ENCODE data around the gene TTLL3.
A peak's percentile ranks its signal among the peaks of the same experiment; 100 is the strongest.

TTLL3 gene

DNA sequence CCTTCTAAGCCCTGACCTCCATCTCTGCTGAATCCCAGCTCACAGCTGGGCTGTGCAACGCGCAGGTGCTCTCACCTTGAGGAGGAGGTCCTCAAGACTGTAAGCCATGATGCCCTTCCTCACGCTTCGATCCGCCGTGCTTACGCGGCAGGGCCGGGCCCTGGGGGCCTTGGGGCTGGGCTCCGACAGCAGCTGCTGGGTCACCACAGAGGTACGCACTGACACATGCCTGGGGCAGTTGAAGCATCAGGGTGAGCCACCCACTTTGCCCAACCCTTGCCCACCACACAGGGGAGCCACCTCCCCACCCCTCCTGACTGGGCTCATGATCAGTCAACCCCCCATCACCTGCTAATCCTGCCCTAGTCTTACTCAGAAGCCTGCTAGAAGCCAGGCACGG lies 66.9 kb downstream of the TTLL3 start:
- Histone ChIP-seq H3K36me3 (ENCODE audit: control insufficient read depth in 1 of 2, insufficient read depth in 2 of 2, low read length in 2 of 2) (no peaks in the 10 kb centered on the region), H3K9me3 (ENCODE audit: control insufficient read depth in 1 of 2, low read length in 2 of 2) (no peaks in the 10 kb centered on the region), H3K4me3 (ENCODE audit: low read depth in 1 of 2, low read length in 2 of 2) (no peak overlapping the region), H3K4me1 (ENCODE audit: control insufficient read depth in 1 of 2, insufficient read depth in 2 of 2, low read length in 2 of 2) (no peaks in the 10 kb centered on the region), H3K27ac (ENCODE audit: low read length) (no peak overlapping the region), H3K27me3 (ENCODE audit: low read depth, low read length) (no peaks in the 10 kb centered on the region)

- H3K27ac ChIP-seq (ENCODE audit: low read length) = no peak overlapping the region
- no peaks in the 10 kb centered on the region for H3K4me1 ChIP-seq (ENCODE audit: control insufficient read depth in 1 of 2, insufficient read depth in 2 of 2, low read length in 2 of 2)
- no peaks in the 10 kb centered on the region for H3K9me3 ChIP-seq (ENCODE audit: control insufficient read depth in 1 of 2, low read length in 2 of 2)
- H3K36me3 ChIP-seq (ENCODE audit: control insufficient read depth in 1 of 2, insufficient read depth in 2 of 2, low read length in 2 of 2) = no peaks in the 10 kb centered on the region
- H3K27me3 ChIP-seq (ENCODE audit: low read depth, low read length) = no peaks in the 10 kb centered on the region
- no peak overlapping the region for H3K4me3 ChIP-seq (ENCODE audit: low read depth in 1 of 2, low read length in 2 of 2)
Measured at GRCh38 chr3:9878700-9879099, 68.6 kb downstream of the TTLL3 start.

GRCh38 chr3:9879830-9880549 lies 69.9 kb downstream of the TTLL3 start, which contains the start of gene CIDEC:
Gene CIDEC (minus strand): TSS chr3:9880253. CDS start chr3:9878486, 1,767 bp downstream.
- no peaks in the 10 kb centered on the region for H3K27me3 ChIP-seq (ENCODE audit: low read depth, low read length)
- no peak within 1 kb of the TSS for H3K4me3 ChIP-seq (ENCODE audit: low read depth in 1 of 2, low read length in 2 of 2)
- no peaks in the 10 kb centered on the region for H3K4me1 ChIP-seq (ENCODE audit: control insufficient read depth in 1 of 2, insufficient read depth in 2 of 2, low read length in 2 of 2)
- no peaks in the 10 kb centered on the region for H3K9me3 ChIP-seq (ENCODE audit: control insufficient read depth in 1 of 2, low read length in 2 of 2)
- no peak within 1 kb of the TSS for H3K27ac ChIP-seq (ENCODE audit: low read length)
- no peaks in the 10 kb centered on the region for H3K36me3 ChIP-seq (ENCODE audit: control insufficient read depth in 1 of 2, insufficient read depth in 2 of 2, low read length in 2 of 2)

GRCh38 chr3:9881441-9881840 lies 71.4 kb downstream of the TTLL3 start:
- no peak overlapping the region for H3K4me3 ChIP-seq (ENCODE audit: low read depth in 1 of 2, low read length in 2 of 2)
- no peaks in the 10 kb centered on the region for H3K9me3 ChIP-seq (ENCODE audit: control insufficient read depth in 1 of 2, low read length in 2 of 2)
- no peak overlapping the region for H3K27ac ChIP-seq (ENCODE audit: low read length)
- H3K4me1 ChIP-seq (ENCODE audit: control insufficient read depth in 1 of 2, insufficient read depth in 2 of 2, low read length in 2 of 2) = no peaks in the 10 kb centered on the region
- H3K36me3 ChIP-seq (ENCODE audit: control insufficient read depth in 1 of 2, insufficient read depth in 2 of 2, low read length in 2 of 2) = no peaks in the 10 kb centered on the region
- H3K27me3 ChIP-seq (ENCODE audit: low read depth, low read length) = no peaks in the 10 kb centered on the region

GRCh38 chr3:9883706-9884554 lies 73.9 kb downstream of the TTLL3 start:
- Histone ChIP-seq H3K4me3 (ENCODE audit: low read depth in 1 of 2, low read length in 2 of 2) (no peak overlapping the region), H3K4me1 (ENCODE audit: control insufficient read depth in 1 of 2, insufficient read depth in 2 of 2, low read length in 2 of 2) (no peaks in the 10 kb centered on the region), H3K36me3 (ENCODE audit: control insufficient read depth in 1 of 2, insufficient read depth in 2 of 2, low read length in 2 of 2) (no peaks in the 10 kb centered on the region), H3K27me3 (ENCODE audit: low read depth, low read length) (no peaks in the 10 kb centered on the region), H3K27ac (ENCODE audit: low read length) (peak overlapping the region; percentile 10), H3K9me3 (ENCODE audit: control insufficient read depth in 1 of 2, low read length in 2 of 2) (no peaks in the 10 kb centered on the region)

- no peaks in the 10 kb centered on the region for H3K36me3 ChIP-seq (ENCODE audit: control insufficient read depth in 1 of 2, insufficient read depth in 2 of 2, low read length in 2 of 2)
- H3K27ac ChIP-seq (ENCODE audit: low read length) = no peak overlapping the region
- no peak overlapping the region for H3K4me3 ChIP-seq (ENCODE audit: low read depth in 1 of 2, low read length in 2 of 2)
- no peaks in the 10 kb centered on the region for H3K9me3 ChIP-seq (ENCODE audit: control insufficient read depth in 1 of 2, low read length in 2 of 2)
- no peaks in the 10 kb centered on the region for H3K4me1 ChIP-seq (ENCODE audit: control insufficient read depth in 1 of 2, insufficient read depth in 2 of 2, low read length in 2 of 2)
- no peaks in the 10 kb centered on the region for H3K27me3 ChIP-seq (ENCODE audit: low read depth, low read length)
Measured at GRCh38 chr3:9884555-9885165, 74.6 kb downstream of the TTLL3 start.

Measured in muscle layer of duodenum (tissue), 2 donors.